GM18511 (cell line): ENCODE measurements around the gene ADGRB3.
"Not testable (repeated sequence)": the region's sequence is repeated elsewhere in the genome, so short reads cannot be mapped to it uniquely, and the experiment has no call there.

Source experiments
- ATAC-seq: cut with Tn5 transposase; IDR thresholded peaks from one replicate; pipeline ENCODE4 v1.9.1; 2021; ENCODE audit warnings: mild to moderate bottlenecking, moderate library complexity; ENCODE audit not compliant: unreplicated experiment

Gene ADGRB3

GRCh38 chr6:68642977-68643376 lies 7.9 kb downstream of the ADGRB3 start:
- no peak for ATAC-seq

- no peak for ATAC-seq
Measured at GRCh38 chr6:68649669-68650068, 14.6 kb downstream of the ADGRB3 start.

GRCh38 chr6:68650142-68650541 lies 15.1 kb downstream of the ADGRB3 start:
- no peak for ATAC-seq

GRCh38 chr6:68651011-68651985 lies 16.2 kb downstream of the ADGRB3 start:
- no peak for ATAC-seq

GRCh38 chr6:68652117-68652536 lies 17.0 kb downstream of the ADGRB3 start:
- no peak for ATAC-seq

- no peak for ATAC-seq
Measured at GRCh38 chr6:68653074-68653705, 18.1 kb downstream of the ADGRB3 start.

- no peak for ATAC-seq
Measured at GRCh38 chr6:68653706-68654089, 18.6 kb downstream of the ADGRB3 start.

GRCh38 chr6:68654134-68654533 lies 19.1 kb downstream of the ADGRB3 start:
- ATAC-seq = no peak

- ATAC-seq = no peak
Measured at GRCh38 chr6:68655028-68655427, 19.9 kb downstream of the ADGRB3 start.

GRCh38 chr6:68657374-68658139 lies 22.5 kb downstream of the ADGRB3 start:
- no peak for ATAC-seq

- ATAC-seq = no peak
Measured at GRCh38 chr6:68658338-68658737, 23.3 kb downstream of the ADGRB3 start.

- ATAC-seq = no peak
Measured at GRCh38 chr6:68673255-68673654, 38.2 kb downstream of the ADGRB3 start.

GRCh38 chr6:68675548-68675947 lies 40.5 kb downstream of the ADGRB3 start:
- no peak for ATAC-seq

- ATAC-seq = not testable (repeated sequence)
Measured at GRCh38 chr6:68676094-68676493, 41.0 kb downstream of the ADGRB3 start.

GRCh38 chr6:68677058-68677457 lies 42.0 kb downstream of the ADGRB3 start:
- ATAC-seq = no peak

GRCh38 chr6:68679399-68679798 lies 44.3 kb downstream of the ADGRB3 start:
- ATAC-seq = no peak

- no peak for ATAC-seq
Measured at GRCh38 chr6:68680264-68680663, 45.2 kb downstream of the ADGRB3 start.

GRCh38 chr6:68689910-68690309 lies 54.8 kb downstream of the ADGRB3 start:
- ATAC-seq = no peak

GRCh38 chr6:68691120-68691519 lies 56.0 kb downstream of the ADGRB3 start:
- ATAC-seq = no peak

GRCh38 chr6:68693271-68693670 lies 58.2 kb downstream of the ADGRB3 start:
- no peak for ATAC-seq

- ATAC-seq = no peak
Measured at GRCh38 chr6:68695403-68695802, 60.3 kb downstream of the ADGRB3 start.
